IPS-NIHi7 (cell line): Measurements from ENCODE around the gene TLE1.
A peak's percentile ranks its signal among the peaks of the same experiment; 100 is the strongest.
"Not testable (repeated sequence)": the region's sequence is repeated elsewhere in the genome, so short reads cannot be mapped to it uniquely, and the experiment has no call there.

Experiments
- DNase-seq: peaks from one replicate; pipeline ENCODE4 v3.0.0; 2012; ENCODE audit warnings: mixed read lengths; ENCODE audit errors: extremely low spot score

TLE1 gene

GRCh38 chr9:81621785-81622259, 67.5 kb downstream of the TLE1 start:
- peak; percentile 34 for DNase-seq

- DNase-seq: no peak
Observed at GRCh38 chr9:81621118-81621517, 68.2 kb downstream of the TLE1 start.

- DNase-seq: no peak
Observed at GRCh38 chr9:81620002-81620390, 69.4 kb downstream of the TLE1 start.

- no peak for DNase-seq
Observed at GRCh38 chr9:81619353-81620001, 69.9 kb downstream of the TLE1 start.

- no peak for DNase-seq
Observed at GRCh38 chr9:81618923-81619322, 70.4 kb downstream of the TLE1 start.

- DNase-seq: no peak
Observed at GRCh38 chr9:81616141-81616540, 73.2 kb downstream of the TLE1 start.

GRCh38 chr9:81614335-81614734, 75.0 kb downstream of the TLE1 start:
- DNase-seq: no peak

GRCh38 chr9:81613002-81613812, 76.1 kb downstream of the TLE1 start:
- DNase-seq: no peak

GRCh38 chr9:81611664-81612063, 77.7 kb downstream of the TLE1 start:
- DNase-seq: no peak

- DNase-seq: no peak
Observed at GRCh38 chr9:81610740-81611107, 78.6 kb downstream of the TLE1 start.

GRCh38 chr9:81609782-81610739, 79.3 kb downstream of the TLE1 start:
- no peak for DNase-seq

GRCh38 chr9:81608289-81608657, 81.1 kb downstream of the TLE1 start:
- no peak for DNase-seq

- DNase-seq: no peak
Observed at GRCh38 chr9:81607593-81608288, 81.6 kb downstream of the TLE1 start.

- not testable (repeated sequence) for DNase-seq
Observed at GRCh38 chr9:81606261-81606660, 83.1 kb downstream of the TLE1 start.

GRCh38 chr9:81605170-81605670, 84.1 kb downstream of the TLE1 start:
- DNase-seq: no peak

- no peak for DNase-seq
Observed at GRCh38 chr9:81604306-81605169, 84.8 kb downstream of the TLE1 start.

- no peak for DNase-seq
Observed at GRCh38 chr9:81602887-81603680, 86.3 kb downstream of the TLE1 start.

- DNase-seq: no peak
Observed at GRCh38 chr9:81601639-81602623, 87.4 kb downstream of the TLE1 start.
